Astrocyte of the cerebellum (primary cell): ENCODE data around the gene TTC23.

Source experiments
- DNase-seq: peaks from one replicate; pipeline ENCODE4 v3.0.0-alpha.2; 2011; ENCODE audit warnings: low read depth
- H3K4me3 ChIP-seq: 2 replicates; pipeline ENCODE4 v1.5.1; 2011; ENCODE audit warnings: mild to moderate bottlenecking, low read depth, low read length, moderate library complexity
- CTCF ChIP-seq: IDR thresholded peaks from 2 replicates; pipeline ENCODE4 v1.5.1; 2012; ENCODE audit warnings: low read length, low read depth, moderate library complexity, mild to moderate bottlenecking; ENCODE audit errors: missing control alignments
- in situ Hi-C: cut with HindIII; loops from 2 replicates; pipeline ENCODE4 v1.10.0; 2017; ENCODE audit warnings: low sequenced_read_pairs

Gene TTC23

GRCh38 chr15:99249270-99249841 lies at the start of gene TTC23:
Gene TTC23, minus strand, starts transcription at chr15:99249581. Its CDS starts 20,869 bp downstream, at chr15:99228712.
- no peak for TF ChIP-seq CTCF
- peak within 1 kb of the TSS; percentile 59 for H3K4me3 ChIP-seq
- in situ Hi-C loops, result no loop called here
- peak; percentile 83 for DNase-seq

GRCh38 chr15:99296386-99296785 lies 47.0 kb upstream of the TTC23 start:
- DNase-seq, result no peak
- no peak overlapping the region for H3K4me3 ChIP-seq
- in situ Hi-C loops, result loop anchor here (25.0 kb wide), 1 partner anchor 416 kb away; no protein-coding TSS in a partner anchor
- no peak for TF ChIP-seq CTCF

- TF ChIP-seq CTCF, result no peak
- no peak overlapping the region for H3K4me3 ChIP-seq
- DNase-seq, result no peak
- in situ Hi-C loops, result loop anchor here (25.0 kb wide), 1 partner anchor 416 kb away; no protein-coding TSS in a partner anchor
Measured at GRCh38 chr15:99295840-99296239, 46.5 kb upstream of the TTC23 start.

GRCh38 chr15:99291643-99292042 lies 42.3 kb upstream of the TTC23 start:
- no peak overlapping the region for H3K4me3 ChIP-seq
- in situ Hi-C loops, result loop anchor here (25.0 kb wide), 1 partner anchor 421 kb away; no protein-coding TSS in a partner anchor
- DNase-seq, result no peak
- TF ChIP-seq CTCF, result no peak

- no peak for TF ChIP-seq CTCF
- in situ Hi-C loops, result loop anchor here (25.0 kb wide), 1 partner anchor 429 kb away; no protein-coding TSS in a partner anchor
- no peak overlapping the region for H3K4me3 ChIP-seq
- DNase-seq, result no peak
Measured at GRCh38 chr15:99283717-99284116, 34.3 kb upstream of the TTC23 start.

GRCh38 chr15:99282586-99282985 lies 33.2 kb upstream of the TTC23 start:
- no peak overlapping the region for H3K4me3 ChIP-seq
- DNase-seq, result no peak
- in situ Hi-C loops, result loop anchor here (25.0 kb wide), 1 partner anchor 430 kb away; no protein-coding TSS in a partner anchor
- no peak for TF ChIP-seq CTCF
